GM12873 (cell line): ENCODE measurements around the gene GRIN1.

ENCODE experiments used
- CTCF ChIP-seq: IDR thresholded peaks from 2 replicates; pipeline ENCODE4 v1.5.1; 2012; ENCODE audit warnings: low read depth, mild to moderate bottlenecking, moderate library complexity, low read length, control low read depth; ENCODE audit not compliant: insufficient read depth; ENCODE audit errors: missing control alignments

Gene GRIN1

GRCh38 chr9:137188490-137189296 lies 49.7 kb downstream of the GRIN1 start, which contains the start of the genes ANAPC2 and SSNA1:
Gene ANAPC2, minus strand, starts transcription at chr9:137188560. Its CDS starts 28 bp downstream, at chr9:137188532.
Gene SSNA1, plus strand, starts transcription at chr9:137188676. Its CDS starts 51 bp downstream, at chr9:137188727.
- TF ChIP-seq CTCF, result peak; percentile 53

GRCh38 chr9:137189297-137190295 lies 50.6 kb downstream of the GRIN1 start:
- no peak for TF ChIP-seq CTCF

GRCh38 chr9:137190315-137190856 lies 51.4 kb downstream of the GRIN1 start:
- TF ChIP-seq CTCF, result peak; percentile 16

GRCh38 chr9:137191245-137191644 lies 52.3 kb downstream of the GRIN1 start:
- TF ChIP-seq CTCF, result no peak

GRCh38 chr9:137191691-137192447 lies 52.9 kb downstream of the GRIN1 start:
- TF ChIP-seq CTCF, result no peak

- TF ChIP-seq CTCF, result no peak
Measured at GRCh38 chr9:137192448-137192780, 53.5 kb downstream of the GRIN1 start.
